HepG2 (cell line): Measurements from ENCODE around the gene RNASE13. TPM values are rescaled to one million over a fixed set of nuclear protein-coding genes. Genes with fewer than 3 reads are reported as not detected.

Source experiments
- CC2D1A ChIP-seq: sonication (generic); formaldehyde crosslinking; IDR thresholded peaks from 2 replicates; pipeline ENCODE4 v1.8.1; 2023; ENCODE audit warnings: mild to moderate bottlenecking, missing genetic modification reagents
- CREB1 ChIP-seq, 2 experiments: fragments of 450-650 bp in 1 of 2; IDR thresholded peaks; 2 replicates each; pipeline ENCODE4 v1.6.1; 2016 to 2017; ENCODE audit warnings: control low read depth in 1 of 2, mild to moderate bottlenecking in 1 of 2, missing compliant biosample characterization in 1 of 2, missing genetic modification characterization in 1 of 2
- DR1 ChIP-seq: sonication (generic); formaldehyde crosslinking; IDR thresholded peaks from 2 replicates; pipeline ENCODE4 v1.8.0; 2021; ENCODE audit warnings: mild to moderate bottlenecking, missing genetic modification reagents, inconsistent platforms
- FUBP1 ChIP-seq: sonication (generic); formaldehyde crosslinking; IDR thresholded peaks from 2 replicates; pipeline ENCODE4 v1.5.1; 2020; ENCODE audit warnings: missing genetic modification reagents, mild to moderate bottlenecking, borderline replicate concordance
- GABPB1 ChIP-seq: IDR thresholded peaks from 2 replicates; pipeline ENCODE4 v1.6.1; 2016; ENCODE audit warnings: mild to moderate bottlenecking, missing genetic modification reagents, moderate library complexity, missing compliant biosample characterization
- GATA4 ChIP-seq: sonication (generic); IDR thresholded peaks from 2 replicates; pipeline ENCODE4 v1.6.1; 2016; ENCODE audit warnings: antibody characterized with exemption, low read depth, borderline replicate concordance
- GPBP1L1 ChIP-seq: sonication (generic); formaldehyde crosslinking; IDR thresholded peaks from 2 replicates; pipeline ENCODE4 v1.5.0; 2020; ENCODE audit warnings: mild to moderate bottlenecking, missing genetic modification reagents
- IKZF4 ChIP-seq: sonication (generic); formaldehyde crosslinking; IDR thresholded peaks from 2 replicates; pipeline ENCODE4 v1.5.1; 2020; ENCODE audit warnings: borderline replicate concordance, mild to moderate bottlenecking, low read depth, missing genetic modification reagents; ENCODE audit errors: not compliant biosample characterization
- MED1 ChIP-seq: sonication (generic); formaldehyde crosslinking; IDR thresholded peaks from 2 replicates; pipeline ENCODE4 v1.4.0; 2020; ENCODE audit warnings: missing genetic modification reagents
- RFX3 ChIP-seq: IDR thresholded peaks from 2 replicates; pipeline ENCODE4 v1.6.1; 2016; ENCODE audit warnings: missing biosample characterization, missing genetic modification reagents
- SMYD3 ChIP-seq: sonication (generic); formaldehyde crosslinking; IDR thresholded peaks from 2 replicates; pipeline ENCODE4 v1.8.1; 2023; ENCODE audit warnings: mild to moderate bottlenecking, missing genetic modification reagents
- SPEN ChIP-seq: sonication (generic); formaldehyde crosslinking; IDR thresholded peaks from 2 replicates; pipeline ENCODE4 v1.5.1; 2020; ENCODE audit warnings: low read depth, mild to moderate bottlenecking, missing genetic modification reagents
- TAF1 ChIP-seq: sonication (generic); formaldehyde crosslinking; IDR thresholded peaks from 2 replicates; pipeline ENCODE4 v1.4.0; 2020; ENCODE audit warnings: missing genetic modification reagents
- XBP1 ChIP-seq: sonication (generic); formaldehyde crosslinking; IDR thresholded peaks from 2 replicates; pipeline ENCODE4 v1.5.0; 2020; ENCODE audit warnings: missing genetic modification reagents
- ZFP37 ChIP-seq: sonication (generic); formaldehyde crosslinking; IDR thresholded peaks from 2 replicates; pipeline ENCODE4 v1.4.0; 2020; ENCODE audit warnings: missing genetic modification reagents, borderline replicate concordance
- ZNF121 ChIP-seq: sonication (generic); formaldehyde crosslinking; IDR thresholded peaks from 2 replicates; pipeline ENCODE4 v1.5.0; 2020; ENCODE audit warnings: mild to moderate bottlenecking, missing genetic modification reagents
- ZNF160 ChIP-seq: sonication (generic); formaldehyde crosslinking; IDR thresholded peaks from 2 replicates; pipeline ENCODE4 v1.8.0; 2022; ENCODE audit warnings: mild to moderate bottlenecking, inconsistent platforms, missing genetic modification reagents
- ZNF652 ChIP-seq: IDR thresholded peaks from 2 replicates; pipeline ENCODE4 v1.6.1; 2016; ENCODE audit warnings: low read depth, borderline replicate concordance
- ZNF780A ChIP-seq: sonication (generic); formaldehyde crosslinking; IDR thresholded peaks from 2 replicates; pipeline ENCODE4 v1.8.0; 2022; ENCODE audit warnings: mild to moderate bottlenecking, missing genetic modification reagents, moderate library complexity
- ZSCAN25 ChIP-seq: sonication (generic); formaldehyde crosslinking; IDR thresholded peaks from 2 replicates; pipeline ENCODE4 v1.8.0; 2022; ENCODE audit warnings: mild to moderate bottlenecking, missing genetic modification reagents
- polyA plus RNA-seq, 8 experiments: library from polyadenylated mRNA; depleted of rRNA in 3 of 8; stranded (reverse) in 7 of 8; unstranded in 1 of 8; fragments of >200 nt; fragmentation: Illumina TruSeq in 4 of 8; extraction: Trizol in 4 of 8; gene quantifications; 2 replicates each; pipeline versions ENCODE4 v1.2.1 to v1.2.3, GENCODE V29; 2011 to 2016; ENCODE audit warnings: low read depth in 4 of 8, missing spikeins in 1 of 8, mixed read lengths in 1 of 8; ENCODE audit not compliant: insufficient read depth in 1 of 8
- total RNA-seq, 5 experiments: library from RNA; depleted of rRNA; stranded (reverse); fragments of >200 nt; fragmentation: Illumina TruSeq; extraction: Trizol; gene quantifications; 2 replicates each; pipeline ENCODE4 v1.2.3, GENCODE V29; 2016; ENCODE audit warnings: low read depth in 1 of 5
- TF ChIP-seq, protein P1 (sequence below): sonication (generic); formaldehyde crosslinking; IDR thresholded peaks from 2 replicates; pipeline ENCODE4 v1.4.0; 2020; ENCODE audit warnings: mild to moderate bottlenecking, low read depth, missing genetic modification reagents
- TF ChIP-seq, protein P2 (sequence below): sonication (generic); formaldehyde crosslinking; IDR thresholded peaks from 2 replicates; pipeline ENCODE4 v1.5.0; 2020; ENCODE audit warnings: mild to moderate bottlenecking, missing genetic modification reagents

RNASE13 gene
- total and polyA plus RNA-seq, 2 of the 13 experiments (the other 11 are each of a cell fraction or from before 2014, with no cell fraction given): 1.0 TPM; not detected in 1

GRCh38 chr14:21069388-21070082 is 34.9 kb upstream of the RNASE13 start (continued):
- TF ChIP-seq ZNF652 (CRISPR knock-in tag): no peak
- TF ChIP-seq ZNF121 (CRISPR knock-in tag): no peak
- TF ChIP-seq RFX3 (CRISPR knock-in tag): no peak
- TF ChIP-seq ZSCAN25 (CRISPR knock-in tag): peak; percentile 35
- no peak for TF ChIP-seq GPBP1L1 (CRISPR knock-in tag)
- TF ChIP-seq, protein P1, sequence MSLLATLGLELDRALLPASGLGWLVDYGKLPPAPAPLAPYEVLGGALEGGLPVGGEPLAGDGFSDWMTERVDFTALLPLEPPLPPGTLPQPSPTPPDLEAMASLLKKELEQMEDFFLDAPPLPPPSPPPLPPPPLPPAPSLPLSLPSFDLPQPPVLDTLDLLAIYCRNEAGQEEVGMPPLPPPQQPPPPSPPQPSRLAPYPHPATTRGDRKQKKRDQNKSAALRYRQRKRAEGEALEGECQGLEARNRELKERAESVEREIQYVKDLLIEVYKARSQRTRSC (CRISPR knock-in tag): no peak
- TF ChIP-seq ZFP37 (CRISPR knock-in tag): no peak; the same call in 1 of the 2 replicates
- TF ChIP-seq ZNF780A (CRISPR knock-in tag): 0 out of 2 replicates have a peak, but pooled peaks have one; percentile 29
- no peak for TF ChIP-seq SMYD3
- TF ChIP-seq FUBP1: no peak
- 0 out of 2 replicates have a peak, but pooled peaks have one; percentile 13 for TF ChIP-seq DR1 (CRISPR knock-in tag)
- TF ChIP-seq CC2D1A: no peak
- no peak for TF ChIP-seq SPEN (CRISPR knock-in tag)
- TF ChIP-seq XBP1 (CRISPR knock-in tag): no peak
- TF ChIP-seq GABPB1: peak; percentile 27; the same call in 1 of the 2 replicates
- no peak for TF ChIP-seq GATA4
- peak; percentile 59 for TF ChIP-seq TAF1 (CRISPR knock-in tag)
- no peak for TF ChIP-seq IKZF4 (CRISPR knock-in tag)
- TF ChIP-seq, protein P2, sequence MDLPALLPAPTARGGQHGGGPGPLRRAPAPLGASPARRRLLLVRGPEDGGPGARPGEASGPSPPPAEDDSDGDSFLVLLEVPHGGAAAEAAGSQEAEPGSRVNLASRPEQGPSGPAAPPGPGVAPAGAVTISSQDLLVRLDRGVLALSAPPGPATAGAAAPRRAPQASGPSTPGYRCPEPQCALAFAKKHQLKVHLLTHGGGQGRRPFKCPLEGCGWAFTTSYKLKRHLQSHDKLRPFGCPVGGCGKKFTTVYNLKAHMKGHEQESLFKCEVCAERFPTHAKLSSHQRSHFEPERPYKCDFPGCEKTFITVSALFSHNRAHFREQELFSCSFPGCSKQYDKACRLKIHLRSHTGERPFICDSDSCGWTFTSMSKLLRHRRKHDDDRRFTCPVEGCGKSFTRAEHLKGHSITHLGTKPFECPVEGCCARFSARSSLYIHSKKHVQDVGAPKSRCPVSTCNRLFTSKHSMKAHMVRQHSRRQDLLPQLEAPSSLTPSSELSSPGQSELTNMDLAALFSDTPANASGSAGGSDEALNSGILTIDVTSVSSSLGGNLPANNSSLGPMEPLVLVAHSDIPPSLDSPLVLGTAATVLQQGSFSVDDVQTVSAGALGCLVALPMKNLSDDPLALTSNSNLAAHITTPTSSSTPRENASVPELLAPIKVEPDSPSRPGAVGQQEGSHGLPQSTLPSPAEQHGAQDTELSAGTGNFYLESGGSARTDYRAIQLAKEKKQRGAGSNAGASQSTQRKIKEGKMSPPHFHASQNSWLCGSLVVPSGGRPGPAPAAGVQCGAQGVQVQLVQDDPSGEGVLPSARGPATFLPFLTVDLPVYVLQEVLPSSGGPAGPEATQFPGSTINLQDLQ (CRISPR knock-in tag): 0 out of 2 replicates have a peak, but pooled peaks have one; percentile 28
- TF ChIP-seq ZNF160: no peak
- no peak for TF ChIP-seq CREB1 (IDR thresholded peaks at IDR 0.05)
- no peak for TF ChIP-seq CREB1 (CRISPR knock-in tag; IDR thresholded peaks at IDR 0.05)
- TF ChIP-seq MED1 (CRISPR knock-in tag): peak; percentile 62
